Immature natural killer cell (primary cell): ENCODE measurements around the gene FAM184A. TPM values are rescaled to one million over a fixed set of nuclear protein-coding genes. Genes with fewer than 3 reads are reported as not detected.

Experiments used
- DNase-seq, 3 donors: peaks; one replicate each; pipeline ENCODE4 v3.0.0; 2022; ENCODE audit warnings: mixed read lengths in 1 of 3
- H3K27ac Mint-ChIP-seq, 6 donors: one replicate each; pipeline ENCODE4 v1.8.0; 2020; ENCODE audit warnings: mixed read lengths in 6 of 6, mild to moderate bottlenecking in 5 of 6, inconsistent platforms in 4 of 6, moderate library complexity in 3 of 6
- H3K27me3 Mint-ChIP-seq, 3 donors: one replicate each; pipeline ENCODE4 v1.8.0; 2020 to 2021; ENCODE audit warnings: low read depth in 3 of 3, mild to moderate bottlenecking in 3 of 3, mixed read lengths in 3 of 3, moderate library complexity in 3 of 3, inconsistent platforms in 1 of 3
- H3K36me3 Mint-ChIP-seq, 3 donors: one replicate each; pipeline ENCODE4 v1.8.0; 2020; ENCODE audit warnings: mixed read lengths in 3 of 3, inconsistent platforms in 2 of 3, mild to moderate bottlenecking in 2 of 3
- H3K4me1 Mint-ChIP-seq, 2 donors: one replicate each; pipeline ENCODE4 v1.8.0; 2020; ENCODE audit warnings: inconsistent platforms in 2 of 2, mild to moderate bottlenecking in 2 of 2, mixed read lengths in 2 of 2, moderate library complexity in 1 of 2
- H3K4me3 Mint-ChIP-seq, 5 donors: one replicate each; pipeline ENCODE4 v1.8.0; 2020; ENCODE audit warnings: mild to moderate bottlenecking in 5 of 5, mixed read lengths in 5 of 5, inconsistent platforms in 3 of 5, moderate library complexity in 3 of 5
- H3K9me3 Mint-ChIP-seq, 6 donors: one replicate each; pipeline ENCODE4 v1.8.0; 2020; ENCODE audit warnings: mild to moderate bottlenecking in 6 of 6, mixed read lengths in 6 of 6, inconsistent platforms in 4 of 6, moderate library complexity in 3 of 6
- polyA plus RNA-seq, 3 donors: library from polyadenylated mRNA; unstranded; fragments of 300-500 nt; fragmentation: Illumina TruSeq; gene quantifications; one replicate each; pipeline ENCODE4 v1.2.3, GENCODE V29; 2021

FAM184A gene
- polyA plus RNA-seq, 3 donors from 2014 or later: 0.13 TPM; not detected in 2

DNA sequence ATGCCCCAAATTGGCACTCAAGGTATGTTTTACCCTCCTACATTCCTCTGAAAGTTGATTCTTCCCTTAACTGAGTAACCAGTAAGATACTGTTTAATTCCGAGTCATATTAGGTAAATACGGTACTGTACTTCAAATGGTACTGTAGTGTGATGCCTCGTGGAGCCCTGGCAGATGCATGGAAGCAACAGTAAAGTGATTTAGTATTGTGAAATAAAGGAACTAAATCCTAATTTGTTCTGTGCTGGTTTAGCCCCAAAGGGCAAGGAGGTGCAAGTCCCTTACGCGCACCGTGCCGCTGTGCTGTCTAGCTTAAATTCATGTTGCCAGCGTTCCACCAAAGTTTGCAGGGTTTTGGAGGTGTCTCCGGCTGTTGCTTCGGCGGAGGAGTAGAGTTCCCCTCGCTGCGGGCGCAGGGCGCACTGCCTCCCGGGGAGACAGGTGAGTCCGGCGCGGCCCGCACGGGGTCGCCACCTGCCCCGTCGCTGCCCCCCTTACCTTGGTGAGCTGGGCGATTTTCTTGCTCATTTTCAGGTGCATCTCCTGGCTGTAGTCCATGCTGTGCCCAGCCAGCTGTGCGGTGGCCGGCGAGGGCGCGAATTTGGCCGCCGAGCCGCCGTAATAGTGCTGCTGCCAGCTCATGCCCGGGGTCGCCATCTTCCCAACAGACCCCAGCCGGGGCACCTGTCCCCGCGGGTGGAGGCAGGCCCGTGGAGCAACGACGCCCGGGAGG lies 655 bp downstream of the FAM184A start:
- peak; percentile 7 to 25 (median 15) for DNase-seq
- no peaks in the 10 kb centered on the region for H3K9me3 Mint-ChIP-seq
- H3K4me1 Mint-ChIP-seq: peaks cover 16 to 21% of the 10 kb centered on the region in 2 donors

DNA sequence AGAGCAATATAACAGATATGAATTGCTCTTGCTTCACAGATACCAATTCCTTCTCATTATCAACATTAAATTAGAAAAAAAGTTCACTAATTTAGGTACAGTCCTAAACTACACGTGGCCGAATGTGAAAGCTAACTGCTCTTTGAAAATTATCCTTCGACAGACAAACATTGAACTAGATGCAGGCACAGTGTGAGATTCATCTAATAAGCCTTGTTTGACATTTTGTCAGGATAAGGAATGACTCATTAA lies 1.1 kb downstream of the FAM184A start:
- no peak overlapping the region for H3K27ac Mint-ChIP-seq
- H3K9me3 Mint-ChIP-seq: no peaks in the 10 kb centered on the region
- DNase-seq: no peak
- H3K4me1 Mint-ChIP-seq: peaks cover 16 to 21% of the 10 kb centered on the region in 2 donors
- H3K27me3 Mint-ChIP-seq: peaks cover 8 to 12% (median 11%) of the 10 kb centered on the region in 3 donors
- H3K36me3 Mint-ChIP-seq: no peaks in the 10 kb centered on the region
- H3K4me3 Mint-ChIP-seq: peak overlapping the region; percentile 60 to 84 (median 76)

More for the DNA sequence above, 655 bp downstream of the FAM184A start:
- Mint-ChIP-seq H3K36me3 (no peaks in the 10 kb centered on the region), H3K4me3 (peak overlapping the region; percentile 60 to 84 (median 76)), H3K27ac (no peak overlapping the region), H3K27me3 (peaks cover 8 to 12% (median 11%) of the 10 kb centered on the region in 3 donors)

DNA sequence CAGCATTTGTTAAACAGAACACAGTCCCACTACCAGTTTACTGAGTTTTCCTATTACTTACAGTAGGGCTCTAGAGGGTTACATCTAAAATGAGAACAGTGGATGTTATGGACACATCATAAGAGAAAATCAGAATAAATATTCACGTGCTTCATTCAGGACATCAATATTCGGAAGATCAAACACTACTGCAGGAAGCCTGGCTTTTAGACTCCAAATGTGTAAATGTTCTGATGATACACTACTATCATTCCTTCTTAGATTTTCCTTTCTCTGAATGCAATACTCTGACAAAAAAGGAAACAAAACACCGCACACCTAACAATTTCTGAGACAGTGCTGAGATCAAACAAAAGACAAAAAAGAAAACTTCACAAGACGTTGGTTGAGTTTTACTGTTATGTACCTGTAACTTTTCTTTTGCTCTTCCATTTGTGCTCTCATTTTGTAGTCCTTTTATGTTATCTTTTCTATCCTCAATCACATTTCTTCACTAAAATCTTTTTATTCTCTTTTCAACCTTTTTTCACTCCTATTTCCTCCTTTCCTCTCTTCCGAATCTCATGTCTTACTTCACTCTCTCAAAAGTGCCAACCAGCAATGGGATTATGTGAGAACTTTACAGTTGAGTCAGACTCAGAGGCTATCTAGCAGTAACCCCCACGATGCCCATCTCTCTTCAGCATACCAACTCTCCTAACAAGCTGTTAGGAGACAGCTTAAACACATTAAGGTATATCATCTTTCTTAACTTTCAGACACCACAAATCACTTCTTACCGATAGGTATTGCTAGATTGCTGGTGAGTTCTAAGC lies 1.7 kb downstream of the FAM184A start:
- H3K36me3 Mint-ChIP-seq: no peaks in the 10 kb centered on the region
- H3K4me1 Mint-ChIP-seq: peaks cover 16 to 21% of the 10 kb centered on the region in 2 donors
- peak overlapping the region in 1 of 6 donors; percentile 1 for H3K27ac Mint-ChIP-seq
- peaks cover 8 to 12% (median 11%) of the 10 kb centered on the region in 3 donors for H3K27me3 Mint-ChIP-seq
- peak overlapping the region; percentile 60 to 84 (median 76) for H3K4me3 Mint-ChIP-seq
- H3K9me3 Mint-ChIP-seq: no peaks in the 10 kb centered on the region
- no peak for DNase-seq

DNA sequence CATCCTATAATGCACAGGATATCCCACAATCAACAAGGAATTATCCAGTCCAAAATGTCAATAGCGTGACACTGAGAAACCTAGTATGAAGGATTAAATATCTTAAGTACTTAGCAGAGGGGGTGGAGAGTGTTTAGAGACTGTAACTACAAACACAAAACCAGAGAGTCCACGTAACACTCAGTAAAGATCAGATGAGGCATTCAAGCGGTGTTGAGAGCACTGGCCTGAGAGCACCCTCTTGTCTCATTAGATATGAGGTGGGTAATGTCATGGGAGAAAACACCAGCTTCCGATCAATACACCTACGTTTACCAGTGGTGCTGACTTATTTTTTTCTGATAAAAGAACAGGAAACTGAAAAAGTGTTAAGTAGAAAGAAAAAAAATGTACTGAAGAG lies 2.3 kb downstream of the FAM184A start:
- Mint-ChIP-seq H3K4me1 (peaks cover 16 to 21% of the 10 kb centered on the region in 2 donors), H3K4me3 (peak overlapping the region in 1 of 5 donors; percentile 4), H3K27me3 (peaks cover 8 to 12% (median 11%) of the 10 kb centered on the region in 3 donors), H3K36me3 (no peaks in the 10 kb centered on the region), H3K27ac (no peak overlapping the region), H3K9me3 (no peaks in the 10 kb centered on the region)
- no peak for DNase-seq

DNA sequence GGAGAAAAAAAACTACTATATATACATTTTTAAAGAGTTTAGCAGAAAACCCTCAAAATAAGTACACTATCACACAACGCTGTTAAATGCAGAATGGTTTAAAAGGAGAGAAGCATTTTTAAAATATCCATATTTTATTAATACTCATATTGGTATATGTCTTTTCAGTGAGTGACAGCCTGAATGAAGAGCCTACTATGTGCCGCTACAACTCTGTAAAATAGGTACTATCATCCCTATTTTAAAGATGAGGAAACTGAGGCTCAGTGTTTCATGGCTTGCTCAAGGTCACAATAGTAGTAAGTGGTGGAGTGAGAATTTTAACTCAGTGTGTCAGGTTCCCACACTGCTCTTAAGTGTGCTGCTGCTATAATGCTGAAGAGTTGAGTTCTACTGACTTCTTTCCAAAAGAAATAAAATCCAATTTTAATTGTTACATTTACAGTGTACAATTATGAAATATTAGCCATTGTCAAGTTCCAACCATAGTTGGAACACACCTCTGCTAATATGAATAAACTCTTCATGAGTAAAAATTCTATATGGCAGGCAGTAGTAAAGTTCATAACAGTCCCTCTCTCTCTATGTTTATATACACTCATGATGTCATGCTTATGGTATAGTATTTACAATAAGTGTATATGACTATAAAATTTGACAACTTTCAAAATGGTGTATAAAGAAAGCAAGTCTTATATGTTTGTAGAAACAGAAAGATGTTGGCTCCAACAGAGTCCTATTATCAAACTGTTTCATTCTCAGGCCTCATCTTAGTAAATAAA lies 3.1 kb downstream of the FAM184A start:
- Mint-ChIP-seq H3K36me3 (no peaks in the 10 kb centered on the region), H3K27ac (no peak overlapping the region), H3K4me1 (peaks cover 16 to 21% of the 10 kb centered on the region in 2 donors), H3K9me3 (no peaks in the 10 kb centered on the region), H3K4me3 (peak overlapping the region in 1 of 5 donors; percentile 4), H3K27me3 (peaks cover 8 to 12% (median 11%) of the 10 kb centered on the region in 3 donors)
- no peak for DNase-seq

DNA sequence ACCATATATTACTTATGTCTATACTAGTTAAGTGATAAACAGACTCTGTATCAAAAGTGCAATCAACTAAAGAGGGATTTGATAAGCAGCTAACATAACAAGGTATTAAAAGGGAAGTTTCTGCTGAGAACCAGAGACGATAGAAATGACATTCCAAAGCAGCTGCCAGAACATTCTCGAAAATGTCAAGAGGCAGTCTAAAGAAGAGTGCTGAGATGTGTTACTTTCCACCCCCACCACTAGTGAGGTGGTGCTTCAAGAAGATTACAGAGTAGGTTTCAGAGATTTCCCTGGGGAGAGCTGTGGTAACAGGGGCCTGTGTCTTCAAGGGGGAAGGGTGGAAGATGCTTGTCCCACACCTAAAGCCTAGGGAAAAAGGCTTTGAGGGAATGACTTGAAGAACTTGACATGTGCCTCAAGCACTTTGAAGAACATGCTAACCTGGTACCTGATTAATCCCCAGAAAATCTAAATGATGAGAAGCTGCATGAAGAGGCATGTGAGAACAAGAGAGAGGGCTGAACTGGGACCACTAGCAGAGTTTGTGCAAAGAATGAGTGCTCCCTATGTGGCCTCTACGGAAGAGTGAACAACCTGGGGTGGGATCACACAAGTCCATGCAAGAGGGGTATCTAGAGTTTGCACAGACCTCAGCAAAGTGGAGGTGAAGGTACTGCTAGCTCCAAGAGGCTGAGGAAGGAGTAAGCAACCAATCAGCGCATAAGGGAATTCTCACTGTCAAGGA lies 5.0 kb downstream of the FAM184A start:
- Mint-ChIP-seq H3K27me3 (peaks cover 6 to 12% (median 9%) of the 10 kb centered on the region in 3 donors), H3K4me3 (no peak overlapping the region), H3K36me3 (no peaks in the 10 kb centered on the region), H3K27ac (no peak overlapping the region), H3K9me3 (no peaks in the 10 kb centered on the region), H3K4me1 (peaks cover 9 to 10% of the 10 kb centered on the region in 2 donors)
- DNase-seq: no peak

DNA sequence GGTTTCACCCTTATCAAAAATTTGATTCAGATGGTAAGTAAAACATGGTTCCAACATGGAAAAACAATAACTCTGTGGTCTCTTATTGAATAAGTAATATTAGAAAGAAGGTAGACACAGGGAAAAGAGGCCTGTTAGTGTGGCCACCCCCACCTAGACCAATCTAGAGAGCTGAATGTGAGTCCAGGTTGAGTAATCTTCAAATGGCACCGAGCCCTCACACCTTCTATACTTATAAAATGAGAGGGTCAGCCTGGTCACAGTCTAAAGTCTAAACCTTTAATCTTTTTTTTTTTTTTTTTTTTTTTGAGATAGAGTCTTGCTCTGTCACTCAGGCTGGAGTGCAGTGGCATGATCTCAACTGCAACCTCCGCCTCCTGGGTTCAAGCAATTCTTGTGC lies 6.9 kb downstream of the FAM184A start:
- Mint-ChIP-seq H3K27ac (no peak overlapping the region), H3K4me3 (no peak overlapping the region), H3K36me3 (no peaks in the 10 kb centered on the region), H3K9me3 (no peaks in the 10 kb centered on the region), H3K27me3 (peaks cover 4 to 7% (median 5%) of the 10 kb centered on the region in 3 donors), H3K4me1 (no peaks in the 10 kb centered on the region)
- DNase-seq: no peak

DNA sequence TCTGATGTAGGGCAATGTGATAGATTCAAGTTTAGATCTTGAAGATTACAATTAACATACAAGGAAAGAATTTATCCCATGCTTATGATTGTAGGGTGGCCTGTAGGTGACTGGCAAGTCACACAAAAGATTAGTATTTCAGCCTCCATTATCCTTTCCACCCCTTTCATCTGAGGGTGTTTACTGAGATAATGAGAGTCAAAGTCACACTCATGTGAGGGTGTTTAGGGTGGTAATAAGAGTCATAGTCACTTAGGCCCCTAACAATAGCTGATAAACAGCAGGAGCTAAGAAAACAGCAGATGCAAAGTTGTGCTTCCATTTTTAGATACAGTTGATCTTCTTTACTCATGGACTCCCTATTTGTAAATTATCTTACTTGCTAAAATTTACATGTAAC lies 11.4 kb downstream of the FAM184A start:
- no peaks in the 10 kb centered on the region for H3K4me1 Mint-ChIP-seq
- no peaks in the 10 kb centered on the region for H3K27me3 Mint-ChIP-seq
- H3K27ac Mint-ChIP-seq: no peak overlapping the region
- no peak overlapping the region for H3K4me3 Mint-ChIP-seq
- DNase-seq: no peak
- no peaks in the 10 kb centered on the region for H3K9me3 Mint-ChIP-seq
- H3K36me3 Mint-ChIP-seq: no peaks in the 10 kb centered on the region

DNA sequence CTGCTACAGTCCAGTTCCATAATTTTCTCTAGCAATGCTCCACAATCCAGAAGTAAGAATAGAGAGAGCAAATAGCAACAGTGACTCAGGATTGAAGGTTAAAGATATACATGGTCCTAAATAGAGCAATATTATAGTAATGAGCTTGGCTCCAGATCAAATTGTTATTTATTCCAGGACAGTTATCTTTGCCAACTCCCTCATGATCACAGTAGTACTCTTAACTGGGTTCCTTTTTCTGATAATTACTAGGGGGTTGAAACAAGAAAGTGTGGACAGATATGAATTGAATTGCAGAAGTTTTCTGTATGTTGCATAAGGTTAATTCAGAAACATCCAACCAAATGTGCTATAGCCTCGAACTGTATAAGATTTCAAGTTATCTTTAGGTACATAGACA lies 11.9 kb downstream of the FAM184A start:
- DNase-seq: no peak
- Mint-ChIP-seq H3K4me1 (no peaks in the 10 kb centered on the region), H3K36me3 (no peaks in the 10 kb centered on the region), H3K27ac (no peak overlapping the region), H3K9me3 (no peaks in the 10 kb centered on the region), H3K4me3 (no peak overlapping the region), H3K27me3 (no peaks in the 10 kb centered on the region)

DNA sequence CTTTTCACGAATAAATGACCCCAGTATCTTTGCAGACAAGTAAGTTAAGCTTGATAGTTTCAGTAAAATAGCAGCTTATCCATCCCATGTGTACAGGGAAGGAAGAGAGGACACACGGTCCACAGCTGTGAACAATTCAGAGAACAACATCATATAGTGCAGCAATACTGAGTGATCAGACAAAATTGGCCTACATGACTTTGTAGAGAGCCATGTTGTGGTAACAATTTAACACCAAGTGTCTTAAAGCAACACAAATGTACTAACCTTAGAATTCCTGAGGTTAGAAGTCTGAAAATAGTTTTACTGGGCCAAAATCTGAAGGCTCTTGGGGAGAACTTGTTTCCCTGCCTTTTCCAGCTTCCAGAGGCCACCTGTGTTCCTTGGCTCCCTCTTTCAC lies 12.5 kb downstream of the FAM184A start:
- Mint-ChIP-seq H3K4me3 (no peak overlapping the region), H3K36me3 (no peaks in the 10 kb centered on the region), H3K9me3 (no peaks in the 10 kb centered on the region), H3K4me1 (no peaks in the 10 kb centered on the region), H3K27me3 (peaks cover 0 to 1% (median 0%) of the 10 kb centered on the region in 3 donors), H3K27ac (no peak overlapping the region)
- no peak for DNase-seq

DNA sequence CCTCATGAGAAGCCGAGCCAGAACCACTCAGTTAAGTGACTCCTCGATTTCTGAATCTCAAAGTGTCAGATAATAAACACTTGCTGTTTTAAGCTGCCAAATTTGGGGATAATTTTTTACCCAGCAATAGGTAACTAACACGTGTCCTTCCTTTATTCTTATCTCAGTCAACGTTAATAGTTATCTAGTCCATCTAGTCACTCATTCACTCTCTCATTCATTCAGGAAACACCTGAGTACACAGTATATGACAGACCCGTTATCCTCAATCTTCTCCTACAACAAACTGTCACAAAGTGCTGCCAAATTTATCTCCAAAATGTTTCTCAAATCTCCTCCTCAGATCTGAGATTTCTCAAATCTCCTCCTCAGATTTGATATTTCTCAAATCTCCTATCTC lies 13.1 kb downstream of the FAM184A start:
- Mint-ChIP-seq H3K27me3 (peaks cover 0 to 1% (median 0%) of the 10 kb centered on the region in 3 donors), H3K4me1 (no peaks in the 10 kb centered on the region), H3K9me3 (no peaks in the 10 kb centered on the region), H3K36me3 (no peaks in the 10 kb centered on the region), H3K27ac (no peak overlapping the region), H3K4me3 (no peak overlapping the region)
- DNase-seq: no peak

DNA sequence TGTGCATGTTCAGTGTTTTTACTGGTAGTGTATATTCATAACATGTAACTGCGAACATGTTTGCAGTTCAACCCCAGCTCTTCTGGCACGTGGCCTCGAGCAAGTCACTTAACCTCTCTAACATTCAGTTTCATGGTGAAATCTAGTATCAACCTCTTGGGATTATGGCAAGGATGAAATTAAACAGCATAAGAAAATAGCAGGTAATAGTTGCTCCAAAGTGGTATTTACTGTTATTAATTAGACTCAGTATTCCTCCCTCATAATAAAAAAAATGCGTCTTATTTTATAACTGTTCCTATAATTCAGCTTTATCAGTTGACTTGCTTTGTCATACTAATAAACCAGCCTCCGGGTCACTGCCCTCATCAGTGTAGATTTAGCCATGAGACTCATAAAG lies 15.0 kb downstream of the FAM184A start:
- no peak overlapping the region for H3K4me3 Mint-ChIP-seq
- H3K36me3 Mint-ChIP-seq: no peaks in the 10 kb centered on the region
- H3K4me1 Mint-ChIP-seq: no peaks in the 10 kb centered on the region
- no peak overlapping the region for H3K27ac Mint-ChIP-seq
- DNase-seq: no peak
- no peaks in the 10 kb centered on the region for H3K9me3 Mint-ChIP-seq
- peaks cover 0 to 1% (median 0%) of the 10 kb centered on the region in 3 donors for H3K27me3 Mint-ChIP-seq

DNA sequence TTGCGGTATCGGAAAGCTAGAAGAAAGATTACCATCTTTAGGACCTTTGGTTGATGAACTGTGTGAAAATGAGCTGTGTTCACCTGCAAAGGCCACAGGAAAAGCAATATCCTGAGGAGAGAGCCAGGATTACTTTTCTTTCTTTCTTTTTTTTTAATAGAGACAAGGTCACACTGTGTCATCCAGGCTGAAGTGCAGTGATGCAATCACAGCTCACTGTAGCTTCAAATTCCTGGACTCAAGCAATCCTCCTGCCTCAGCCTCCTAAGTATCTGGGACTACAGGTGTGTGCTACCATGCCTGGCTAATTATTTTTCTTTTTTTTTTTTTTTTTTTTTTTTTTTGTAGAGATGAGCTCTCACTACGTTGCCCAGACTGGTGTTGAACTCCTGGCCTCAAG lies 17.2 kb downstream of the FAM184A start:
- DNase-seq: no peak
- Mint-ChIP-seq H3K4me3 (no peak overlapping the region), H3K36me3 (no peaks in the 10 kb centered on the region), H3K27ac (no peak overlapping the region), H3K27me3 (peaks cover 0 to 1% (median 0%) of the 10 kb centered on the region in 3 donors), H3K4me1 (no peaks in the 10 kb centered on the region), H3K9me3 (no peaks in the 10 kb centered on the region)
